ENCODE measurements around the gene PLK5.

Gene PLK5

GRCh38 chr19:1555487-1556389 lies 31.9 kb downstream of the PLK5 start:
- DNase-seq (ENCODE audit: low read depth in 2 of 2) = no peak

- DNase-seq (ENCODE audit: low read depth in 2 of 2) = no peak
These were observed 32.7 kb downstream of the PLK5 start for GRCh38 chr19:1556390-1557070.

GRCh38 chr19:1558552-1558951 lies 34.7 kb downstream of the PLK5 start:
- no peak for DNase-seq (ENCODE audit: low read depth in 2 of 2)

GRCh38 chr19:1560286-1560882 lies 36.5 kb downstream of the PLK5 start:
- no peak for DNase-seq (ENCODE audit: low read depth in 2 of 2)

- DNase-seq (ENCODE audit: low read depth in 2 of 2) = no peak
These were observed 37.5 kb downstream of the PLK5 start for GRCh38 chr19:1561236-1561842.

GRCh38 chr19:1563251-1563650 lies 39.4 kb downstream of the PLK5 start:
- no peak for DNase-seq (ENCODE audit: low read depth in 2 of 2)

GRCh38 chr19:1566392-1567115 lies 42.7 kb downstream of the PLK5 start:
- DNase-seq (ENCODE audit: low read depth in 2 of 2) = peak; percentile 58 to 64

GRCh38 chr19:1567116-1567847 lies 43.4 kb downstream of the PLK5 start:
- DNase-seq (ENCODE audit: low read depth in 2 of 2) = no peak

GRCh38 chr19:1567848-1568227 lies 44.0 kb downstream of the PLK5 start:
- no peak for DNase-seq (ENCODE audit: low read depth in 2 of 2)

- peak; percentile 55 to 62 for DNase-seq (ENCODE audit: low read depth in 2 of 2)
These were observed 44.6 kb downstream of the PLK5 start, which contains the start of gene MEX3D for GRCh38 chr19:1568320-1569019. TSS of gene MEX3D (minus strand) at chr19:1568325. CDS start at chr19:1568058, 267 bp downstream.

GRCh38 chr19:1569997-1570396 lies 46.1 kb downstream of the PLK5 start:
- DNase-seq (ENCODE audit: low read depth in 2 of 2) = no peak

- no peak for DNase-seq (ENCODE audit: low read depth in 2 of 2)
These were observed 47.0 kb downstream of the PLK5 start for GRCh38 chr19:1570836-1571235.

- DNase-seq (ENCODE audit: low read depth in 2 of 2) = no peak
These were observed 47.5 kb downstream of the PLK5 start for GRCh38 chr19:1571358-1571757.

- DNase-seq (ENCODE audit: low read depth in 2 of 2) = no peak
These were observed 48.9 kb downstream of the PLK5 start for GRCh38 chr19:1572795-1573194.

- no peak for DNase-seq (ENCODE audit: low read depth in 2 of 2)
These were observed 50.7 kb downstream of the PLK5 start for GRCh38 chr19:1574354-1575136.

GRCh38 chr19:1575323-1576241 lies 51.7 kb downstream of the PLK5 start:
- DNase-seq (ENCODE audit: low read depth in 2 of 2) = no peak

- no peak for DNase-seq (ENCODE audit: low read depth in 2 of 2)
These were observed 52.6 kb downstream of the PLK5 start for GRCh38 chr19:1576242-1577089.

Data from fibroblast of skin of left quadriceps (primary cell).